Effector memory CD4-positive, alpha-beta T cell (primary cell): ENCODE results near the gene MBD3L5.
"Not testable (repeated sequence)": the region's sequence is repeated elsewhere in the genome, so short reads cannot be mapped to it uniquely, and the experiment has no call there.

ENCODE experiments used
- DNase-seq, 3 donors: peaks; one replicate each; pipeline ENCODE4 v3.0.0-alpha.2; 2020
- H3K27ac ChIP-seq: 2 replicates; pipeline ENCODE4 v1.7.0; 2013; ENCODE audit warnings: mild to moderate bottlenecking, low read length, moderate library complexity; ENCODE audit not compliant: insufficient read depth, poor library complexity, severe bottlenecking
- H3K27me3 ChIP-seq: replicated peaks from 2 replicates; pipeline ENCODE4 v1.7.0; 2013; ENCODE audit warnings: mild to moderate bottlenecking, low read length; ENCODE audit not compliant: insufficient read depth, control insufficient read depth, poor library complexity, severe bottlenecking
- H3K36me3 ChIP-seq: 2 replicates; pipeline ENCODE4 v1.7.0; 2013; ENCODE audit warnings: mild to moderate bottlenecking, low read length, moderate library complexity; ENCODE audit not compliant: control insufficient read depth, insufficient read depth
- H3K4me1 ChIP-seq: 2 replicates; pipeline ENCODE4 v1.7.0; 2013; ENCODE audit warnings: low read length, mild to moderate bottlenecking; ENCODE audit not compliant: control insufficient read depth, insufficient read depth, poor library complexity, severe bottlenecking
- H3K4me3 ChIP-seq: 2 replicates; pipeline ENCODE4 v1.7.0; 2013; ENCODE audit warnings: low read length, low read depth, mild to moderate bottlenecking; ENCODE audit not compliant: insufficient read depth, poor library complexity, severe bottlenecking
- H3K9me3 ChIP-seq: 2 replicates; pipeline ENCODE4 v1.7.0; 2013; ENCODE audit warnings: mild to moderate bottlenecking, low read length, moderate library complexity; ENCODE audit not compliant: control insufficient read depth

The MBD3L5 gene

DNA sequence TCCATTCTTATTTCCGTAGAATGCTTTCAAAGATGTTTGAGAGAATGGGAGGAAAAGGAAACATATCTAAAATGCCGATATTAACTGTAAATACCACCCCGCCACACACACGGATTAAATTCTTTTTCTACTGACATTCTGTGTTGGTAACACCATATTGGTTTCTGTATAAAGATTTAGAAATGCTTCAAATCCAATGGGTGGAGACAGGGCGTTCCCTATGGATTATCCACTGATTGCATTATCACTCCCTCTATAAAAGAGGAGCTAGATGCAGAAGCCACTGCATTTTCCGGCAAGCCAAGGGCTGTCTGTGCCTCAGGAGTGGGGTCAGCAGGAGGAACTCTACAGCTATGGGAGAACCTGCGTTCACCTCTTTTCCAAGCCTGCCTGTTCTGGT is 18.6 kb downstream of the MBD3L5 start, which contains the start of gene MBD3L2:
TSS of gene MBD3L2 (plus strand) at position 301 of the 400 bp plus-strand sequence. CDS start at position 354, 53 bp downstream.
- H3K9me3 ChIP-seq, H3K4me3 ChIP-seq, H3K36me3 ChIP-seq, DNase-seq, H3K4me1 ChIP-seq, H3K27me3 ChIP-seq, H3K27ac ChIP-seq: not testable (repeated sequence)

DNA sequence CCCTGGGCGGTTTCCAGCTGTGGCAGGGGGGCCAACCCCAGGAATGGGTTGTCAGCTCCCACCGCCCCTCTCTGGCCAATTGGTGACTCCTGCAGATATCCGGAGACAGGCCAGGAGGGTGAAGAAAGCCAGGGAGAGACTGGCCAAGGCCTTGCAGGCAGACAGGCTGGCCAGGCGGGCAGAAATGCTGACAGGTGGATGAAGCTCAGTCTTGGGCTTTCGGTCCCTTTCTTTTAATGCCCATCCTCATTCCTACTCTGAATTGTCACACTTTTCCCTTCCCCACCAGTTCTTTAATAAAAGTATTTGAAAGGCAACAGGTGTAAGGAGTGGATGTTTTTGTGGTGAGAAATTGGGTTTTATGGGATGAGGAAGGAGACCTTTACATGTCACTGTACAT is 21.0 kb downstream of the MBD3L5 start:
- not testable (repeated sequence) for H3K27me3 ChIP-seq, DNase-seq, H3K36me3 ChIP-seq, H3K4me3 ChIP-seq, H3K9me3 ChIP-seq, H3K4me1 ChIP-seq, H3K27ac ChIP-seq

DNA sequence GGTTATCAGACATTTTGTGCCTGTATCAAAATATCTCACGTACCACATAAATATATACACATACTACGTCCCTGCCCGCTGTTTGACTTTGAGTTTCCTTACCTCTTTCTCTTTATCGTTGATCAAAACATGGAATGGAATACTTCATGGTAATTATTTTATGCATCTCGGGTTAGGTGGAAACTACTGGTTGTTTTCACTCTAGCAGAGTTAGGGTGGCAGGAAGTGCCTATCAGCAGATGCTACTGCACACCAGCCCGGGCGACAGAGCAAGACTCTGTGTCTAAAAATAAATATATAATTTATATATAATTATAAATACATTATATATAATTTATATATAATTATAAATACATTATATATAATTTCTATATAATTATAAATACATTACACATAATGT is 22.5 kb downstream of the MBD3L5 start:
- not testable (repeated sequence) for H3K9me3 ChIP-seq, H3K27me3 ChIP-seq, H3K4me3 ChIP-seq, H3K4me1 ChIP-seq, DNase-seq, H3K36me3 ChIP-seq, H3K27ac ChIP-seq

DNA sequence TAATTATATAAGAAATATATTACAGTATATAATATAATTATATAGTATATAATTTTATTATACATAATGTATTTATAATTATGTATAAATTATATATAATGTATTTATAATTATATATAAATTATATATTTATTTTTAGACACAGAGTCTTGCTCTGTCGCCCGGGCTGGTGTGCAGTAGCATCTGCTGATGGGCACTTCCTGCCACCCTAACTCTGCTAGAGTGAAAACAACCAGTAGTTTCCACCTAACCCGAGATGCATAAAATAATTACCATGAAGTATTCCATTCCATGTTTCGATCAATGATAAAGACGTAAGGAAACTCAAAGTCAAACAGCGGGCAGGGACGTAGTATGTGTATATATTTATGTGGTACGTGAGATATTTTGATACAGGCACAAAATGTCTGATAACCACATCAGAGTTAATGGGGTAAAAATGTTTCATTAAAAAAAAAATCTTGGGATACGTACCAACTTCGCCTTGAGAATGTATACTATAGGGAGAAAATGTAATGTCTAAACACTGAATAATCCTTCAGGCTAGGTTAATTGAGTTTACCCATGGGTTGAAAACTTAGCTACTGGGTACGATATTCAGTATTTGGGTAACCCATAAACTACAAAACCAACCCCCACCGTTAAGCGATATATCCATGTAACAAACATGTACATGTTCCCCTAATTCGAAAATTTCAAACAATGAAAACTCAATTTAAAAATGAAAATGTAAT is 24.4 kb downstream of the MBD3L5 start:
- H3K27ac ChIP-seq, H3K9me3 ChIP-seq, H3K4me1 ChIP-seq, H3K36me3 ChIP-seq, H3K4me3 ChIP-seq, H3K27me3 ChIP-seq, DNase-seq: not testable (repeated sequence)

DNA sequence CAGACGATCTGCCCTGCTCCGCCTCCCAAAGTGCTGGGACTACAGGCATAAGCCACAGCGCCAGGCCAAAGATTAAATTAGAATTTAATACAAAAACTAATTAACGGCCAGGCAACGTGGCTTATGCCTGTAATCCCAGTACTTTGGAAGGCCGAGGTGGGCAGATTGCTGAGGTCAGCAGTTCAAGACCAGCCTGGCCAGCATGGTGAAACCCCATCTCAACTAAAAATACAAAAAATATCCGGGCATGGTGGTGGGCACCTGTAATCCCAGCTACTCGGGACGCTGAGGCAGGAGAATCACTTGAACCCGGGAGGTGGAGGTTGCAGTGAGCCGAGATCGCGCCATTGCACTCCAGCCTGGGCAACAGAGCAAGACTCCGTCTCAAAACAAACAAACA is 25.3 kb downstream of the MBD3L5 start:
- DNase-seq, H3K4me3 ChIP-seq, H3K27ac ChIP-seq, H3K36me3 ChIP-seq, H3K9me3 ChIP-seq, H3K4me1 ChIP-seq, H3K27me3 ChIP-seq: not testable (repeated sequence)

DNA sequence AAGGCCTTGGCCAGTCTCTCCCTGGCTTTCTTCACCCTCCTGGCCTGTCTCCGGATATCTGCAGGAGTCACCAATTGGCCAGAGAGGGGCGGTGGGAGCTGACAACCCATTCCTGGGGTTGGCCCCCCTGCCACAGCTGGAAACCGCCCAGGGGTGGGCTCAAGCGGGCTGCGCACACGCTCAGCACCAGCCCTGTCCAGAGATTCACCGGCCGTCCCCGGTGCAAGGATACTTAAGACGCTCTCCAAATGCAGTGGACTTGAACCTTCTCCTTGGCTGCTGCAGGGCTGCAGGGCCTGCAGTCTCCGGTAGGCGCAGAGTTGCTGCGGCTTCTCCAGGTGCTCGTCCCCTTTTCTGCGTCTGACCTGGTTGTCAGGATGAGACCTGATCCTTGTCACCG is 26.0 kb downstream of the MBD3L5 start:
- not testable (repeated sequence) for DNase-seq, H3K4me1 ChIP-seq, H3K27me3 ChIP-seq, H3K9me3 ChIP-seq, H3K4me3 ChIP-seq, H3K27ac ChIP-seq, H3K36me3 ChIP-seq

DNA sequence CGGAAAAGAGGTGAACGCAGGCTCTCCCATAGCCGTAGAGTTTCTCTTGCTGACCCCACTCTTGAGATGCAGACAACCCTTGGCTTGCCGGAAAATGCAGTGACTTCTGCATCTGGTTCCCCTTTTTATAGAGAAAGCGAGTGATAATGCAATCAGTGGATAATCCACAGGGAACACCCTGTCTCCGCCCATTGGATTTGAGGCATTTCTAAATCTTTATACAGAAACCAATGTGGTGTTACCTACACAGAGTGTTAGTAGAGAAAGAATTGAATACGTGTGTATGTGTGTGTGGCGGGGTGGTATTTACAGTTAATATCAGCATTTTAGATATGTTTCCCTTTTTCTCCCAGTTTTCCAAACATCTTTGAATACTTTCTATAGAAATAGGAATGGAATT is 28.2 kb downstream of the MBD3L5 start, which contains the start of gene MBD3L3:
TSS of gene MBD3L3 (minus strand) at position 101 of the 400 bp plus-strand sequence. CDS start at position 30, 71 bp downstream.
- DNase-seq, H3K4me3 ChIP-seq, H3K4me1 ChIP-seq, H3K27me3 ChIP-seq, H3K27ac ChIP-seq, H3K36me3 ChIP-seq, H3K9me3 ChIP-seq: not testable (repeated sequence)

DNA sequence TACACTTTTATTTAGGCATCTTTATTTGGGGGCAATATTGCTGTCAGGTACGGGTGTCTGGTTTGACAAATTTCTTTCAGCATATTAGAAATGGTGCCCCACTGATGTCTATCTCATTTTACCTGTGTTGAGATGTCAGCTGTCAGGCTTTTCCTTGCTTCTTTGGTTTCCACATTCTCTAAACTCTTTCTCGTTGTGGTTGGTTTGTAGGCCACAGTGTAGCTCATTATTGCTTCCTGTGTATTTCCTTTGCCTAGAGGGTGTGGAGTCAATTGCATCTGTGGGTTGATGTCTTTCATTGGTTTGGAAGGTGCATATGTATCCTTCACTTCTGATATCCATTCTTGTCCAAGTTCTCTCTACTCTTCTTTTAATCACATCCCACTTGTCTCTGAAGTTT is 29.6 kb downstream of the MBD3L5 start:
- not testable (repeated sequence) for DNase-seq, H3K36me3 ChIP-seq, H3K27ac ChIP-seq, H3K9me3 ChIP-seq, H3K4me1 ChIP-seq, H3K27me3 ChIP-seq, H3K4me3 ChIP-seq

DNA sequence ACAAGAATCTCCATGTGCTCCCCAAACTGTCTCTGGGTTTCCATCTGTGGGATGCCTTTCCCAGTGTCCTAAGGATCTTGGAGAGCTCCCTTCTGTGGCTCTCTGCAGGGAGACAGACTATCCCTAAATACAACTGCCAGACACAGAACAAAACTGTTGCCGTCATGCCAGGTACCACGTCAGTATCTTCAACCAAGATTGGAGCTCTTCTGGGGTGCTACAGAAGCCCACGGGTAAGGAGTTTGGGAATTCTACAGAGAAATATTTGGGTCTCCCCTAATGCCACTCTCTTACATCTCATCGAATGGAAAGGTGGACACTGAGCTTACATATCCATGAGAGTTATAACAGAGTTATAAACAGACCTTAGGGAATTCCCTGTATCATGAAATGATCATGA is 33.0 kb downstream of the MBD3L5 start:
- H3K4me3 ChIP-seq, result no peak overlapping the region
- H3K27ac ChIP-seq, result no peak overlapping the region
- no peak for DNase-seq
- H3K27me3 ChIP-seq, result no peaks in the 10 kb centered on the region
- no peaks in the 10 kb centered on the region for H3K4me1 ChIP-seq
- no peaks in the 10 kb centered on the region for H3K9me3 ChIP-seq
- no peaks in the 10 kb centered on the region for H3K36me3 ChIP-seq

DNA sequence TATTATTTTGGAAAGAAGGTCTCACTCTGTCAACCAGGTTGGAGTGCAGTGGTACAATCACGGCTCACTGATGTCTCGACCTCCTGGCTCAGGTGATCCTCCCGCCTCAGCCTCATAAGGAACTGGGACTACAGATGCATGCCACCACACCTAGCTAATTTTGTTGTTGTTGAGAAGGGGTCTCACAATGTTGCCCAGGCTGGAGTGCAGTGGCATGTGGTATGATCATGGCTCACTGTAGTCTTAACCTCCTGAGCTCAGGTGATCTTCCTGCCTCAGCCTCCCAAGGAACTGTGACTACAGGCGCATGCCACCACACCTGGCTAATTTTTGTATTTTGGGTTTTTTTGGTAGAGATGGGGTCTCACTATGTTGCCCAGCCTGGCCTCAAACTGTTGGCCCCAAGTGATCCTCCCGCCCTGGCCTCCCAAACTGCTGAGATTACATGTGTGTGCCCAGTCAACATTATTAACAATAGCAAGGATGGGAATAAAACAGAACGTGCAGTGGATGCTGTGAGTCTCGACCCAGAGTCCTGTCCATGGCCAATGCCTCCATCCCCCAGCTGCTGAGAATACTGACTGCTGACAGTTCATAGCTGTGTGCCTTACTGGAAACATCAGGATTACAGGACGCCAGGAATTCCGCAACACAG is 33.5 kb downstream of the MBD3L5 start:
- no peak for DNase-seq
- no peaks in the 10 kb centered on the region for H3K9me3 ChIP-seq
- no peak overlapping the region for H3K4me3 ChIP-seq
- no peaks in the 10 kb centered on the region for H3K36me3 ChIP-seq
- no peaks in the 10 kb centered on the region for H3K4me1 ChIP-seq
- H3K27ac ChIP-seq, result no peak overlapping the region
- H3K27me3 ChIP-seq, result no peaks in the 10 kb centered on the region
